Cardiac muscle cell (in vitro differentiated cells and primary cell): ENCODE results near the gene KNCN. TPM values are rescaled to one million over a fixed set of nuclear protein-coding genes. Genes with fewer than 3 reads are reported as not detected.

Experiments
- DNase-seq, 2 donors: peaks; one replicate each; pipeline versions ENCODE4 v3.0.0 to v3.0.0-alpha.2; 2010 to 2017; ENCODE audit warnings: low read depth in 1 of 2, low spot score in 1 of 2
- H3K27ac ChIP-seq: fragments of 200-600 bp; sonication (generic); 2 replicates; pipeline ENCODE4 v1.5.1; 2016
- H3K27me3 ChIP-seq: fragments of 200-600 bp; sonication (generic); 2 replicates; pipeline ENCODE4 v1.6.0; 2016; ENCODE audit warnings: control low read depth
- H3K36me3 ChIP-seq: fragments of 200-600 bp; sonication (generic); 2 replicates; pipeline ENCODE4 v1.5.1; 2016; ENCODE audit warnings: control low read depth
- H3K4me1 ChIP-seq: fragments of 200-600 bp; sonication (generic); 2 replicates; pipeline ENCODE4 v1.8.1; 2017; ENCODE audit warnings: low read depth, mild to moderate bottlenecking, mixed run types
- H3K4me3 ChIP-seq: fragments of 200-600 bp; sonication (generic); 2 replicates; pipeline ENCODE4 v1.5.1; 2016; ENCODE audit warnings: mild to moderate bottlenecking
- H3K9me3 ChIP-seq: fragments of 200-600 bp; sonication (generic); 2 replicates; pipeline ENCODE4 v1.5.1; 2017; ENCODE audit warnings: low read depth, mild to moderate bottlenecking, control low read depth
- CTCF ChIP-seq: IDR thresholded peaks from 2 replicates; pipeline ENCODE4 v1.5.1; 2012; ENCODE audit warnings: low read depth, mild to moderate bottlenecking, low read length
- polyA plus RNA-seq: library from polyadenylated mRNA; unstranded; fragments of >200 nt; fragmentation: Nextera tagmentation; extraction: Ambion mirVana; gene quantifications from 2 replicates; pipeline ENCODE4 v1.2.1, GENCODE V29; 2016
- total RNA-seq: library from RNA; depleted of rRNA; stranded (reverse); fragments of >200 nt; gene quantifications from 2 replicates; pipeline ENCODE4 v1.2.3, GENCODE V29; 2016

Gene KNCN
- total and polyA plus RNA-seq, 2 experiments from 2014 or later = not detected

- H3K27ac ChIP-seq = no peak overlapping the region
- H3K27me3 ChIP-seq = peaks cover 59% of the 10 kb centered on the region
- H3K9me3 ChIP-seq = no peaks in the 10 kb centered on the region
- TF ChIP-seq CTCF = no peak
- no peak for DNase-seq
- H3K36me3 ChIP-seq = no peaks in the 10 kb centered on the region
- H3K4me3 ChIP-seq = no peak overlapping the region
- no peaks in the 10 kb centered on the region for H3K4me1 ChIP-seq
These were observed 25.3 kb downstream of the KNCN start for GRCh38 chr1:46526013-46526690.

GRCh38 chr1:46525253-46525983, 26.0 kb downstream of the KNCN start:
- DNase-seq = no peak
- H3K4me3 ChIP-seq = no peak overlapping the region

GRCh38 chr1:46524843-46525242, 26.6 kb downstream of the KNCN start:
- peaks cover 50% of the 10 kb centered on the region for H3K27me3 ChIP-seq

More at GRCh38 chr1:46525253-46525983, 26.0 kb downstream of the KNCN start:
- Histone ChIP-seq H3K27ac (no peak overlapping the region), H3K9me3 (no peaks in the 10 kb centered on the region), H3K36me3 (no peaks in the 10 kb centered on the region), H3K4me1 (peaks cover 3% of the 10 kb centered on the region), H3K27me3 (peaks cover 51% of the 10 kb centered on the region)
- TF ChIP-seq CTCF = no peak

GRCh38 chr1:46523496-46524353, 27.7 kb downstream of the KNCN start:
- Histone ChIP-seq H3K4me3 (no peak overlapping the region), H3K27me3 (peaks cover 44% of the 10 kb centered on the region), H3K4me1 (peaks cover 11% of the 10 kb centered on the region), H3K9me3 (no peaks in the 10 kb centered on the region), H3K27ac (no peak overlapping the region), H3K36me3 (no peaks in the 10 kb centered on the region)
- no peak for DNase-seq
- TF ChIP-seq CTCF = no peak

More at GRCh38 chr1:46524843-46525242, 26.6 kb downstream of the KNCN start:
- peaks cover 8% of the 10 kb centered on the region for H3K4me1 ChIP-seq
- no peaks in the 10 kb centered on the region for H3K36me3 ChIP-seq
- no peaks in the 10 kb centered on the region for H3K9me3 ChIP-seq
- H3K27ac ChIP-seq = no peak overlapping the region
- no peak overlapping the region for H3K4me3 ChIP-seq
- TF ChIP-seq CTCF = no peak
- DNase-seq = no peak

GRCh38 chr1:46522969-46523320, 28.5 kb downstream of the KNCN start:
- no peak overlapping the region for H3K4me3 ChIP-seq
- no peak overlapping the region for H3K27ac ChIP-seq
- no peaks in the 10 kb centered on the region for H3K9me3 ChIP-seq
- no peaks in the 10 kb centered on the region for H3K36me3 ChIP-seq
- H3K27me3 ChIP-seq = peaks cover 38% of the 10 kb centered on the region
- DNase-seq = no peak
- H3K4me1 ChIP-seq = peaks cover 11% of the 10 kb centered on the region
- TF ChIP-seq CTCF = no peak
